Measurements from ENCODE around the gene AKR1B15. TPM values are rescaled to one million over a fixed set of nuclear protein-coding genes. Genes with fewer than 3 reads are reported as not detected.
"Not testable (repeated sequence)": the region's sequence is repeated elsewhere in the genome, so short reads cannot be mapped to it uniquely, and the experiment has no call there.

The AKR1B15 gene
- total RNA-seq, 1 experiment from 2014 or later: not detected

DNA sequence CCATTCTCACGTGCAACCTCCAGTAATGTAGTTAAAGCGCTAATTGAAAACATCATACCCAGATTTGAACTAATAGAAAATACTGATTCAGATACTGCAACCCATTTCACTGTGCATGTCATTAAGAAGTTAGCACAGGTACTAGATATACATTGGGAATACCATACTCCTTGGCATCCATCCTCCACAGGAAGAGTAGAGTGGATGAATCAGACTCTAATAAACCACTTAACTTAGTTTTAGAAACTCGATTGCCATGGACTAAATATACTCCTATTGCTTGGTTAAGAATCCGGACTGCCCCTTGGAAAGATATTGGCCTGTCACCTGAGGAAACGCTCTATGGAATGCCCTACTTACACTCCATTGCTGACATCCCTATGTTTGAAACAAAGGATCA, 9.5 kb downstream of the AKR1B15 start:
- no peak for TF ChIP-seq CBX3 (IDR thresholded peaks at IDR 0.05; ENCODE audit: low read depth)
- no peak for TF ChIP-seq EZH2phosphoT487 (IDR thresholded peaks at IDR 0.05; ENCODE audit: borderline replicate concordance)
- TF ChIP-seq SP1 (IDR thresholded peaks at IDR 0.05; ENCODE audit: low read depth): no peak
- no peak for TF ChIP-seq TCF7L2 (IDR thresholded peaks at IDR 0.05; ENCODE audit: borderline replicate concordance, extremely low read depth, insufficient read depth, insufficient read length)
- no peak for TF ChIP-seq POLR2A (IDR thresholded peaks at IDR 0.05; ENCODE audit: borderline replicate concordance, extremely low read depth, insufficient read depth, insufficient read length)
- TF ChIP-seq, protein P1, sequence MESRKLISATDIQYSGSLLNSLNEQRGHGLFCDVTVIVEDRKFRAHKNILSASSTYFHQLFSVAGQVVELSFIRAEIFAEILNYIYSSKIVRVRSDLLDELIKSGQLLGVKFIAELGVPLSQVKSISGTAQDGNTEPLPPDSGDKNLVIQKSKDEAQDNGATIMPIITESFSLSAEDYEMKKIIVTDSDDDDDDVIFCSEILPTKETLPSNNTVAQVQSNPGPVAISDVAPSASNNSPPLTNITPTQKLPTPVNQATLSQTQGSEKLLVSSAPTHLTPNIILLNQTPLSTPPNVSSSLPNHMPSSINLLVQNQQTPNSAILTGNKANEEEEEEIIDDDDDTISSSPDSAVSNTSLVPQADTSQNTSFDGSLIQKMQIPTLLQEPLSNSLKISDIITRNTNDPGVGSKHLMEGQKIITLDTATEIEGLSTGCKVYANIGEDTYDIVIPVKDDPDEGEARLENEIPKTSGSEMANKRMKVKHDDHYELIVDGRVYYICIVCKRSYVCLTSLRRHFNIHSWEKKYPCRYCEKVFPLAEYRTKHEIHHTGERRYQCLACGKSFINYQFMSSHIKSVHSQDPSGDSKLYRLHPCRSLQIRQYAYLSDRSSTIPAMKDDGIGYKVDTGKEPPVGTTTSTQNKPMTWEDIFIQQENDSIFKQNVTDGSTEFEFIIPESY (IDR thresholded peaks at IDR 0.05; ENCODE audit: extremely low read depth, insufficient replicate concordance, low read length): no peak
- TF ChIP-seq, protein P2, sequence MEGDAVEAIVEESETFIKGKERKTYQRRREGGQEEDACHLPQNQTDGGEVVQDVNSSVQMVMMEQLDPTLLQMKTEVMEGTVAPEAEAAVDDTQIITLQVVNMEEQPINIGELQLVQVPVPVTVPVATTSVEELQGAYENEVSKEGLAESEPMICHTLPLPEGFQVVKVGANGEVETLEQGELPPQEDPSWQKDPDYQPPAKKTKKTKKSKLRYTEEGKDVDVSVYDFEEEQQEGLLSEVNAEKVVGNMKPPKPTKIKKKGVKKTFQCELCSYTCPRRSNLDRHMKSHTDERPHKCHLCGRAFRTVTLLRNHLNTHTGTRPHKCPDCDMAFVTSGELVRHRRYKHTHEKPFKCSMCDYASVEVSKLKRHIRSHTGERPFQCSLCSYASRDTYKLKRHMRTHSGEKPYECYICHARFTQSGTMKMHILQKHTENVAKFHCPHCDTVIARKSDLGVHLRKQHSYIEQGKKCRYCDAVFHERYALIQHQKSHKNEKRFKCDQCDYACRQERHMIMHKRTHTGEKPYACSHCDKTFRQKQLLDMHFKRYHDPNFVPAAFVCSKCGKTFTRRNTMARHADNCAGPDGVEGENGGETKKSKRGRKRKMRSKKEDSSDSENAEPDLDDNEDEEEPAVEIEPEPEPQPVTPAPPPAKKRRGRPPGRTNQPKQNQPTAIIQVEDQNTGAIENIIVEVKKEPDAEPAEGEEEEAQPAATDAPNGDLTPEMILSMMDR (IDR thresholded peaks at IDR 0.05 in 2 of 3, conservative IDR thresholded peaks at IDR 0.05 in 1 of 3; ENCODE audit: borderline replicate concordance in 1 of 3, insufficient read depth in 1 of 3, low read depth in 2 of 3, low read length in 2 of 3): no peak
- TF ChIP-seq, protein P3, sequence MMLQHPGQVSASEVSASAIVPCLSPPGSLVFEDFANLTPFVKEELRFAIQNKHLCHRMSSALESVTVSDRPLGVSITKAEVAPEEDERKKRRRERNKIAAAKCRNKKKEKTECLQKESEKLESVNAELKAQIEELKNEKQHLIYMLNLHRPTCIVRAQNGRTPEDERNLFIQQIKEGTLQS (IDR thresholded peaks at IDR 0.05): no peak
- TF ChIP-seq POLR2AphosphoS5 (IDR thresholded peaks at IDR 0.05; ENCODE audit: low read depth, low read length): no peak
- TF ChIP-seq ZFX (IDR thresholded peaks at IDR 0.05): no peak
- TF ChIP-seq ZNF274 (IDR thresholded peaks at IDR 0.05; ENCODE audit: low read depth, low read length): no peak
- H3K9me2 ChIP-seq (ENCODE audit: insufficient read depth): no peaks in the 10 kb centered on the region
- H4K20me1 ChIP-seq (ENCODE audit: insufficient read depth): no peaks in the 10 kb centered on the region
- H3K4me1 ChIP-seq (ENCODE audit: control insufficient read depth in 1 of 2, insufficient read depth in 2 of 2, low read length in 2 of 2): 0 out of 4 replicates have a peak, but pooled peaks cover 0 to 3% of the 10 kb centered on the region in 2 experiments
- BruUV-seq (replicated peaks): no TSS peak
- intact Hi-C loops (cut with micrococcal nuclease): no loop called here
- no peaks in the 10 kb centered on the region for H3K79me2 ChIP-seq (ENCODE audit: insufficient read depth, low read length)
- no peak overlapping the region for H3K4me2 ChIP-seq (ENCODE audit: low read length)
- POLR2A ChIA-PET: no interaction called here
- ATAC-seq: no peak
- H2AFZ ChIP-seq (ENCODE audit: low read depth, low read length, poor library complexity, severe bottlenecking): no peak overlapping the region
- H3K27me3 ChIP-seq (ENCODE audit: insufficient read depth, low read length): no peaks in the 10 kb centered on the region
- CTCF ChIA-PET: no interaction called here
- no peaks in the 10 kb centered on the region for H3K9me3 ChIP-seq (ENCODE audit: control insufficient read depth in 1 of 2, insufficient read depth in 1 of 2, low read depth in 1 of 2, low read length in 2 of 2)
- no peak overlapping the region for H3K4me3 ChIP-seq (replicated peaks in 1 of 2; ENCODE audit: low read depth in 1 of 2, low read length in 2 of 2)
- RAD21 ChIA-PET (ENCODE audit: low non-redundant PET in 1 of 2, low total read pairs in 2 of 2, uncharacterized antibody in 2 of 2, unreplicated experiment in 2 of 2): no interaction called here
- no peaks in the 10 kb centered on the region for H3K36me3 ChIP-seq (ENCODE audit: control insufficient read depth in 1 of 2, insufficient read depth in 2 of 2, low read length in 2 of 2)
- no peak overlapping the region for H3K27ac ChIP-seq (ENCODE audit: low read depth, low read length)
- DNase-seq (ENCODE audit: low read depth, low spot score): no peak
- no peak overlapping the region for H3K9ac ChIP-seq (ENCODE audit: low read length)

DNA sequence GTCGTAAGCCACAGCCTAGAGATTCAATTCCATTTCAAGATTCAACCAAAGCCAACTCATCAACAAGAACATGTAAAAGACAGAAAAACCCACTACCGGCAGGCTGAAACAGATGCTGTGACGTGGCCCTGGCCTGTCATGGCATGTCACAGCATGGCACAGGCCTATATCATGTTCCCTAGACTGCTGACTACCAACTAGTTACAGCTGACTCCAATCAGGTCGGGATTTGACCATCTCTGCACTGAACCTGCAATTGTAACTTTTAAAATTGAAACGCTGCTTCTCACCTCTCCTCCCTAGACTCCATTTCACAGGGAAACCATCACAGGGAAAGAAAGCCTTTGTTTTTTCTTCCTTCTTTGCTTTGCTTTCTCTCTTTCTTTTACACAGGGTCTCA, 12.7 kb downstream of the AKR1B15 start:
- ATAC-seq: not testable (repeated sequence)

More for the DNA sequence above, 12.7 kb downstream of the AKR1B15 start:
- RAD21 ChIA-PET (ENCODE audit: low non-redundant PET in 1 of 2, low total read pairs in 2 of 2, uncharacterized antibody in 2 of 2, unreplicated experiment in 2 of 2); H3K4me2 ChIP-seq (ENCODE audit: low read length); H3K4me1 ChIP-seq (ENCODE audit: control insufficient read depth in 1 of 2, insufficient read depth in 2 of 2, low read length in 2 of 2); intact Hi-C loops (cut with micrococcal nuclease); H4K20me1 ChIP-seq (ENCODE audit: insufficient read depth); BruUV-seq (replicated peaks); POLR2A ChIA-PET; H3K36me3 ChIP-seq (ENCODE audit: control insufficient read depth in 1 of 2, insufficient read depth in 2 of 2, low read length in 2 of 2); DNase-seq (ENCODE audit: low read depth, low spot score); H3K27ac ChIP-seq (ENCODE audit: low read depth, low read length); H3K79me2 ChIP-seq (ENCODE audit: insufficient read depth, low read length); H3K27me3 ChIP-seq (ENCODE audit: insufficient read depth, low read length); CTCF ChIA-PET; H3K4me3 ChIP-seq (replicated peaks in 1 of 2; ENCODE audit: low read depth in 1 of 2, low read length in 2 of 2); H3K9me3 ChIP-seq (ENCODE audit: control insufficient read depth in 1 of 2, insufficient read depth in 1 of 2, low read depth in 1 of 2, low read length in 2 of 2); H2AFZ ChIP-seq (ENCODE audit: low read depth, low read length, poor library complexity, severe bottlenecking); H3K9me2 ChIP-seq (ENCODE audit: insufficient read depth); H3K9ac ChIP-seq (ENCODE audit: low read length): not testable (repeated sequence)
